ENCODE results near the gene GOLGB1. TPM values are rescaled to one million over a fixed set of nuclear protein-coding genes. Genes with fewer than 3 reads are reported as not detected.

GOLGB1 gene
- total and polyA plus RNA-seq, 10 of the 15 experiments (the other 5 are each of a cell fraction or from before 2014, with no cell fraction given) = 7.4 to 34.5 (median 21.8) TPM

DNA sequence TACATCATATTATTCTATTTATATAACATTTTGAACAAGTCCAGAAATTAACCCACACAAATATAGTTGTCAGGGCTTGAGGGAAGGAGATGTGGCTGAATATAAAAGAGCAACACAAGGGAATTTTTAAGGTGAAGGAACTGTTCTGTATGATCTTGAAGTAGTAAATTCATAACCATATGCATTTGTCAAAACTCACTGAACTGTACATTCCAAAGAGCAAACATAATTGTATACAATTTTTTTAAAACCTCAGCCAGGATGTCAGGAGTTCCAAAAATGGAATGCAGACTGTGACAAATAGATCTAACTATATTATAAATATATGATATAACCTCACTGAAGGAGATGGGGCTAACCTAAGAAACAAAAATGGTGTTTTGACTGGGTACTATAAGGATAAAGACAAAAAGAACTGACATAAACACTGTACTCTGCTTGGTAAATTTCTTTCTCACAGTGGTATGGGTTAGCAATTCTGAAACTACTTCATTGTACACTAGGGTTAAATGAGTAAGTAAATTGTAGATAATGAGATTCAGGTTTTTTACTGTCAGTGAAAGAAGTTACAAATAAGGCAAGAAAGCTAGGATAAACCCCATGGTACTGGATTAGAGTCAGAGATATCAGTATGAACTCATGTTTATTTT lies 14.4 kb downstream of the GOLGB1 start (continued):
- TF ChIP-seq CBFB (IDR thresholded peaks at IDR 0.05; ENCODE audit: low read depth) (no peak), EZH2 (IDR thresholded peaks at IDR 0.05; ENCODE audit: borderline replicate concordance, control insufficient read depth, low read depth, low read length) (no peak), TBL1XR1 (IDR thresholded peaks at IDR 0.05; ENCODE audit: low read depth, low read length) (0 out of 2 replicates have a peak, but pooled peaks have one; percentile 25), MTA2 (IDR thresholded peaks at IDR 0.05; ENCODE audit: low read depth) (peak; percentile 90), BCL11A (IDR thresholded peaks at IDR 0.05; ENCODE audit: low read depth, low read length) (peak; percentile 65; the same call in 1 of the 2 replicates), ZNF207 (IDR thresholded peaks at IDR 0.05; ENCODE audit: borderline replicate concordance) (no peak), RB1 (IDR thresholded peaks at IDR 0.05; ENCODE audit: borderline replicate concordance) (no peak), CHD2 (IDR thresholded peaks at IDR 0.05; ENCODE audit: borderline replicate concordance, low read depth, low read length) (no peak), PAX8 (IDR thresholded peaks at IDR 0.05) (0 out of 2 replicates have a peak, but pooled peaks have one; percentile 28), ZNF274 (IDR thresholded peaks at IDR 0.05; ENCODE audit: insufficient read depth, insufficient read length) (no peak), IKZF2 (IDR thresholded peaks at IDR 0.05) (peak in 1 of 2 experiments; percentile 21; a peak in 1 of 4 replicates), GABPA (IDR thresholded peaks at IDR 0.05; ENCODE audit: low read depth) (no peak), NFIC (IDR thresholded peaks at IDR 0.05; ENCODE audit: low read depth, low read length) (peak; percentile 77; the same call in 1 of the 2 replicates), GATAD2B (conservative IDR thresholded peaks at IDR 0.05; ENCODE audit: low read depth) (no peak), HDAC2 (IDR thresholded peaks at IDR 0.05) (no peak), RAD21 (IDR thresholded peaks at IDR 0.05; ENCODE audit: insufficient read depth, low read depth, low read length) (no peak), TARDBP (IDR thresholded peaks at IDR 0.05; ENCODE audit: borderline replicate concordance) (no peak), ZNF24 (IDR thresholded peaks at IDR 0.05) (peak; percentile 69; the same call in 1 of the 2 replicates), EP300 (IDR thresholded peaks at IDR 0.05; ENCODE audit: borderline replicate concordance in 1 of 2, control insufficient read depth in 1 of 2, low read depth in 2 of 2, low read length in 2 of 2) (no peak), FOXM1 (IDR thresholded peaks at IDR 0.05; ENCODE audit: low read depth, low read length) (peak; percentile 37; the same call in 1 of the 2 replicates), ATF7 (IDR thresholded peaks at IDR 0.05; ENCODE audit: low read depth) (peak; percentile 64; the same call in 1 of the 2 replicates), IRF4 (IDR thresholded peaks at IDR 0.05; ENCODE audit: low read depth, low read length) (peak; percentile 77), MXI1 (IDR thresholded peaks at IDR 0.05; ENCODE audit: low read depth, low read length) (peak; percentile 27; the same call in 1 of the 2 replicates)
- TF ChIP-seq, protein P1, sequence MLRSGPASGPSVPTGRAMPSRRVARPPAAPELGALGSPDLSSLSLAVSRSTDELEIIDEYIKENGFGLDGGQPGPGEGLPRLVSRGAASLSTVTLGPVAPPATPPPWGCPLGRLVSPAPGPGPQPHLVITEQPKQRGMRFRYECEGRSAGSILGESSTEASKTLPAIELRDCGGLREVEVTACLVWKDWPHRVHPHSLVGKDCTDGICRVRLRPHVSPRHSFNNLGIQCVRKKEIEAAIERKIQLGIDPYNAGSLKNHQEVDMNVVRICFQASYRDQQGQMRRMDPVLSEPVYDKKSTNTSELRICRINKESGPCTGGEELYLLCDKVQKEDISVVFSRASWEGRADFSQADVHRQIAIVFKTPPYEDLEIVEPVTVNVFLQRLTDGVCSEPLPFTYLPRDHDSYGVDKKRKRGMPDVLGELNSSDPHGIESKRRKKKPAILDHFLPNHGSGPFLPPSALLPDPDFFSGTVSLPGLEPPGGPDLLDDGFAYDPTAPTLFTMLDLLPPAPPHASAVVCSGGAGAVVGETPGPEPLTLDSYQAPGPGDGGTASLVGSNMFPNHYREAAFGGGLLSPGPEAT (IDR thresholded peaks at IDR 0.05; ENCODE audit: low read depth) = peak; percentile 56; the same call in 1 of the 2 replicates
- TF ChIP-seq, protein P2, sequence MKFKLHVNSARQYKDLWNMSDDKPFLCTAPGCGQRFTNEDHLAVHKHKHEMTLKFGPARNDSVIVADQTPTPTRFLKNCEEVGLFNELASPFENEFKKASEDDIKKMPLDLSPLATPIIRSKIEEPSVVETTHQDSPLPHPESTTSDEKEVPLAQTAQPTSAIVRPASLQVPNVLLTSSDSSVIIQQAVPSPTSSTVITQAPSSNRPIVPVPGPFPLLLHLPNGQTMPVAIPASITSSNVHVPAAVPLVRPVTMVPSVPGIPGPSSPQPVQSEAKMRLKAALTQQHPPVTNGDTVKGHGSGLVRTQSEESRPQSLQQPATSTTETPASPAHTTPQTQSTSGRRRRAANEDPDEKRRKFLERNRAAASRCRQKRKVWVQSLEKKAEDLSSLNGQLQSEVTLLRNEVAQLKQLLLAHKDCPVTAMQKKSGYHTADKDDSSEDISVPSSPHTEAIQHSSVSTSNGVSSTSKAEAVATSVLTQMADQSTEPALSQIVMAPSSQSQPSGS (IDR thresholded peaks at IDR 0.05; ENCODE audit: low read length) = peak; percentile 62; the same call in 1 of the 2 replicates
- TF ChIP-seq, protein P3, sequence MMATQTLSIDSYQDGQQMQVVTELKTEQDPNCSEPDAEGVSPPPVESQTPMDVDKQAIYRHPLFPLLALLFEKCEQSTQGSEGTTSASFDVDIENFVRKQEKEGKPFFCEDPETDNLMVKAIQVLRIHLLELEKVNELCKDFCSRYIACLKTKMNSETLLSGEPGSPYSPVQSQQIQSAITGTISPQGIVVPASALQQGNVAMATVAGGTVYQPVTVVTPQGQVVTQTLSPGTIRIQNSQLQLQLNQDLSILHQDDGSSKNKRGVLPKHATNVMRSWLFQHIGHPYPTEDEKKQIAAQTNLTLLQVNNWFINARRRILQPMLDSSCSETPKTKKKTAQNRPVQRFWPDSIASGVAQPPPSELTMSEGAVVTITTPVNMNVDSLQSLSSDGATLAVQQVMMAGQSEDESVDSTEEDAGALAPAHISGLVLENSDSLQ (IDR thresholded peaks at IDR 0.05) = no peak
- TF ChIP-seq, protein P4, sequence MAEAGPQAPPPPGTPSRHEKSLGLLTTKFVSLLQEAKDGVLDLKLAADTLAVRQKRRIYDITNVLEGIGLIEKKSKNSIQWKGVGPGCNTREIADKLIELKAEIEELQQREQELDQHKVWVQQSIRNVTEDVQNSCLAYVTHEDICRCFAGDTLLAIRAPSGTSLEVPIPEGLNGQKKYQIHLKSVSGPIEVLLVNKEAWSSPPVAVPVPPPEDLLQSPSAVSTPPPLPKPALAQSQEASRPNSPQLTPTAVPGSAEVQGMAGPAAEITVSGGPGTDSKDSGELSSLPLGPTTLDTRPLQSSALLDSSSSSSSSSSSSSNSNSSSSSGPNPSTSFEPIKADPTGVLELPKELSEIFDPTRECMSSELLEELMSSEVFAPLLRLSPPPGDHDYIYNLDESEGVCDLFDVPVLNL (IDR thresholded peaks at IDR 0.05; ENCODE audit: low read depth, low read length) = no peak

Data from GM12878 (cell line).